ENCODE data around the gene ZNRF3. TPM values are rescaled to one million over a fixed set of nuclear protein-coding genes. Genes with fewer than 3 reads are reported as not detected.

Gene ZNRF3
- total RNA-seq, 6 donors from 2014 or later = 11.4 to 16.9 (median 14.4) TPM

DNA sequence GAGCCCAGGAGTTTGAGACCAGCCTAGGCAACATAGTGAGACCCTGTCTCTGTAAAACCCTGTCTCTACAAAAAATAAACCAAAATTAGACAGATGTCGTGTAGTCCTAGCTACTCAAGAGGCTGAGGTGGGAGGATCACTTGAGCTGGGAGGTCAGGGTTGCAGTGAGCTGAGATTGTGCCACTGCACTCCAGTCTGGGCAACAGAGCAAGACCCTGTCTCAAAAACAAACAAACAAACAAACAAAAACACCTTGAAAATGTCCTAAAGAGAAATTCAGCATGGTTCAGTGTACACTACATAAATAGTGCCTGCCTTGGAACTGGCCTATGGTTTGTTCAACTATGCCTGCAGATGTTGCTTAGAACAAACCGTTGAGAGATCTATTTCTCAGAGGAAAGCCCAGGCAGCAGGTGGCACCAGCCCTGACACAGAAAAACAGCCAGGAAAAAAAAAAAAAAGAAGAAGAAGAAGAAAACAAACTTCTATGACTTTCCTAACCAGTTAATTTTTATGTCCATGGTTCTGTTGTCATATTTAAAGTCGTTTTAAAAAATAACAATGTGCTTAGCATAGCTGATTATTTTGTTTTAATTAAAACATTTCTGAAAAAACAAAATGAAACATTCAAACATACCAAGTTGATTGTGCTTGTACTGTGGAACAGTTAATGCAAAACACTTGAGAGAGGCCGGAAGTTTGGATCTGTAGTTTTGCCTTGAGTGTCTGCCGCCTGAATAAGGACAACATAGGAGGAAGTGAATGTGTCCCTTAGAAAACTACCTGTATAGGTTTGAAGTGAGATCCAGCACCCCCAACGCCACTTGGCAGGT lies 194.9 kb downstream of the ZNRF3 start:
- Histone ChIP-seq H3K27ac (peak overlapping the region; percentile 1 to 67 (median 46)), H3K36me3 (no peaks in the 10 kb centered on the region), H3K9me3 (no peaks in the 10 kb centered on the region), H3K27me3 (no peaks in the 10 kb centered on the region), H3K4me3 (no peak overlapping the region), H3K4me1 (peaks cover 16 to 32% (median 28%) of the 10 kb centered on the region in 4 donors)
- TF ChIP-seq EP300 (IDR thresholded peaks at IDR 0.05) (no peak), POLR2AphosphoS5 (IDR thresholded peaks at IDR 0.05) (no peak), POLR2A (IDR thresholded peaks at IDR 0.05) (no peak)
- TF ChIP-seq, protein P1, sequence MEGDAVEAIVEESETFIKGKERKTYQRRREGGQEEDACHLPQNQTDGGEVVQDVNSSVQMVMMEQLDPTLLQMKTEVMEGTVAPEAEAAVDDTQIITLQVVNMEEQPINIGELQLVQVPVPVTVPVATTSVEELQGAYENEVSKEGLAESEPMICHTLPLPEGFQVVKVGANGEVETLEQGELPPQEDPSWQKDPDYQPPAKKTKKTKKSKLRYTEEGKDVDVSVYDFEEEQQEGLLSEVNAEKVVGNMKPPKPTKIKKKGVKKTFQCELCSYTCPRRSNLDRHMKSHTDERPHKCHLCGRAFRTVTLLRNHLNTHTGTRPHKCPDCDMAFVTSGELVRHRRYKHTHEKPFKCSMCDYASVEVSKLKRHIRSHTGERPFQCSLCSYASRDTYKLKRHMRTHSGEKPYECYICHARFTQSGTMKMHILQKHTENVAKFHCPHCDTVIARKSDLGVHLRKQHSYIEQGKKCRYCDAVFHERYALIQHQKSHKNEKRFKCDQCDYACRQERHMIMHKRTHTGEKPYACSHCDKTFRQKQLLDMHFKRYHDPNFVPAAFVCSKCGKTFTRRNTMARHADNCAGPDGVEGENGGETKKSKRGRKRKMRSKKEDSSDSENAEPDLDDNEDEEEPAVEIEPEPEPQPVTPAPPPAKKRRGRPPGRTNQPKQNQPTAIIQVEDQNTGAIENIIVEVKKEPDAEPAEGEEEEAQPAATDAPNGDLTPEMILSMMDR (IDR thresholded peaks at IDR 0.05) = no peak
- DNase-seq (no peak), ATAC-seq (ENCODE audit: low FRiP score in 2 of 2) (no peak)
- WGBS, 2 donors = 57 to 58% methylated on average over 6 of the region's 6 CpGs

DNA sequence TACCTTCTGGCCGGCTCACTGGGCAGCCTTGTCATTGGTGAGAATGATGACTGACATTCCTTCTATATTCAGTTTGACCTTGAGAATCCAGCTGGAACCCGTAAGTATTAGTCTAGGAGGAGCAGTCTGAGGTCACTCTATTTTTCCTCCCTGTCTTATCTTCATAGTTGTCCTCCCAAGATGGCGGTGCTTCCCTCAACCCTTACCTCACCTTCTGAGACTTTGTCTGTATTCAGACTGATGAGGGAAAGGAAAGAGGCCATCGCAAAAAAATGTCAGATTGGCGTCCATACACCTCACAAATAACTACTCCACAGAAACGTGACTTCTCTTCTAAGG lies 195.5 kb downstream of the ZNRF3 start:
- peaks cover 16 to 31% (median 25%) of the 10 kb centered on the region in 4 donors for H3K4me1 ChIP-seq
- TF ChIP-seq, protein P1 (IDR thresholded peaks at IDR 0.05) = no peak
- no peak for TF ChIP-seq POLR2A (IDR thresholded peaks at IDR 0.05)
- DNase-seq = no peak

DNA sequence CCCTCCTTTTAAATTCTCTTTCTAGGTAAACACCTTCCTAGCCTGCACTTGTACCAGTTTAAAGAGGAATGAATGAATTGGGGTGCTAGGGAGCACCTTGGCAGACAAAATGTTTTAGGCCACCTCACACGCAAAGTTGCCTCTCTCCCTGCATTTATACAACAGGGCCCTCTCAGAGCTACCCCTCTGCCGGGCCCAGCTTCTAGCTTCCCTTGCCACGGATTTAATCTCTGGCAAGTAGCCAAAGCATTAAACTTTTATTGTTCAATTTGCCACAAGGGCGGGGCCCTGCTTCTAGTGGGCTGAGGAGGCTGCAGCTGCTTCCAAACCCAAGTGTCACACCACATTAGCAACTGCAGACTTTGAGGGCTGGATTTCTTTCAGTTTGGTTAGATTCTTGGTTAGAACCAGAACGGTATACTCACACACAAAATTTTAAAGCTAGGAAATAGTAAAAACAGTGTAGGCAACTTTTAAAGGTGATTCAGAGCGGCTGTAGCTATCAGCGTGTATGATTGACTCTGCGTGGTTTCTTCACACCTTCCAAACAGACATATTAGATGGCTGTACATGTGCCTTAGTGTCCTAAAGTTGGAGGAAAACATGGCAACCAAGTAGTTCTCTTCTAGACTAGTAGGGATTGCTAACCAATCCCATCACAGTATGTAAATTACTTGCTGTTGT lies 196.0 kb downstream of the ZNRF3 start:
- 59 to 62% methylated on average over 8 of the region's 8 CpGs for WGBS, 2 donors
- ATAC-seq (ENCODE audit: low FRiP score in 2 of 2) (peak in 1 of 2 donors; percentile 27), DNase-seq (no peak)
- Histone ChIP-seq H3K9me3 (no peaks in the 10 kb centered on the region), H3K4me3 (no peak overlapping the region), H3K27me3 (no peaks in the 10 kb centered on the region), H3K4me1 (peaks cover 20 to 26% (median 21%) of the 10 kb centered on the region in 4 donors), H3K27ac (peak overlapping the region; percentile 1 to 67 (median 46)), H3K36me3 (no peaks in the 10 kb centered on the region)
- TF ChIP-seq POLR2A (IDR thresholded peaks at IDR 0.05) (no peak), EP300 (IDR thresholded peaks at IDR 0.05) (no peak), POLR2AphosphoS5 (IDR thresholded peaks at IDR 0.05) (no peak)
- TF ChIP-seq, protein P1 (IDR thresholded peaks at IDR 0.05) = no peak

More for the DNA sequence above, 195.5 kb downstream of the ZNRF3 start:
- H3K4me3 ChIP-seq = no peak overlapping the region
- no peaks in the 10 kb centered on the region for H3K36me3 ChIP-seq
- 80% methylated on average over 6 of the region's 6 CpGs for WGBS, 2 donors
- ATAC-seq (ENCODE audit: low FRiP score in 2 of 2) = peak in 1 of 2 donors; percentile 35
- no peaks in the 10 kb centered on the region for H3K27me3 ChIP-seq
- no peaks in the 10 kb centered on the region for H3K9me3 ChIP-seq
- H3K27ac ChIP-seq = peak overlapping the region; percentile 1 to 67 (median 46)

DNA sequence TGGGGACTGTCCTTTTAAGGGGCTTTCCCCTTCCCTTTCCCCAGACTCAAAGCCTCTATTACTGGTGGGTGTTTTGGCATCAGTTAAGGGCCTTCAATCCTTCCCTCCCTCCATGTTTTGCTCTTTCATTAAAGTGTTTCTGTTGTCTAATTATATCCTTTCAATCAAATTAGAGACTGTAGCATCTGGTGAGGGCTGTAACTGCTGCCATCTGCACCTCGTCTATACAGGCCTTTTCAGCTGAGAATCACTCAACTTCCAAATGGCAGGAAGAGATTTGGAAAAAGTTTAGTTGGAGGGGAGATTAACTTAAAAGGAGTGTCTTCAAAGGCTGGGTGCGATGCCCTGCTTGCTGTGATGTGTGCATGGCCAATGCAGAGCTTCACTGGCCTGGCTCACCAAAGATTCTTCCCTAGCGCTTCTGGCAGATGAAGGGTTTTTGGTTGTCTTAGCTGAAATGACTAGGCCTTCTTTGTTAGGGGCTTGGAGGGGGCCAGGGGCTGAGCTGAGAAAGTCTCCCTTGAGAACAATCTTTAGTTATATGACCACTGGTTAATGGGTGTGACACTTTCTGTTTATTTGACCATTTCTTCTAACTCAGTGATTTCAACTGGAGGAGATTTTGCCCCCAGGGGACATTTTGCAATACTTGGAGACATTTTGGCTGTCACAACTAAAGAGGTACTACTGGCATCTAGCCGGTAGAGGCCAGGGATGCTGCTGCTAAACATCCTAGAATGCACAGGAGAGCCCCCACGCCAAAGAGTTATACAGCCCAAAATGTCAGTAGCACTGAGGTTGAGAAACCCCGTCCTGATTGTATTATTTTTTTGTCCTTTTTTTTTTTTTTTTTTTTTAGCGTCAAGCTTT lies 197.0 kb downstream of the ZNRF3 start:
- H3K36me3 ChIP-seq = no peaks in the 10 kb centered on the region
- TF ChIP-seq POLR2A (IDR thresholded peaks at IDR 0.05) = no peak
- TF ChIP-seq POLR2AphosphoS5 (IDR thresholded peaks at IDR 0.05) = no peak
- TF ChIP-seq EP300 (IDR thresholded peaks at IDR 0.05) = no peak
- TF ChIP-seq, protein P1 (IDR thresholded peaks at IDR 0.05) = no peak
- H3K27ac ChIP-seq = peak overlapping the region in 1 of 4 donors; percentile 19
- DNase-seq = no peak
- no peak overlapping the region for H3K4me3 ChIP-seq
- 78 to 85% methylated on average over 7 of the region's 7 CpGs for WGBS, 2 donors
- H3K4me1 ChIP-seq = peaks cover 20 to 22% (median 20%) of the 10 kb centered on the region in 4 donors
- no peaks in the 10 kb centered on the region for H3K27me3 ChIP-seq
- H3K9me3 ChIP-seq = no peaks in the 10 kb centered on the region
- peak in 1 of 2 donors; percentile 42 for ATAC-seq (ENCODE audit: low FRiP score in 2 of 2)

Data from upper lobe of left lung (tissue), 6 donors.